ENCODE measurements around the gene WWOX.

DNA sequence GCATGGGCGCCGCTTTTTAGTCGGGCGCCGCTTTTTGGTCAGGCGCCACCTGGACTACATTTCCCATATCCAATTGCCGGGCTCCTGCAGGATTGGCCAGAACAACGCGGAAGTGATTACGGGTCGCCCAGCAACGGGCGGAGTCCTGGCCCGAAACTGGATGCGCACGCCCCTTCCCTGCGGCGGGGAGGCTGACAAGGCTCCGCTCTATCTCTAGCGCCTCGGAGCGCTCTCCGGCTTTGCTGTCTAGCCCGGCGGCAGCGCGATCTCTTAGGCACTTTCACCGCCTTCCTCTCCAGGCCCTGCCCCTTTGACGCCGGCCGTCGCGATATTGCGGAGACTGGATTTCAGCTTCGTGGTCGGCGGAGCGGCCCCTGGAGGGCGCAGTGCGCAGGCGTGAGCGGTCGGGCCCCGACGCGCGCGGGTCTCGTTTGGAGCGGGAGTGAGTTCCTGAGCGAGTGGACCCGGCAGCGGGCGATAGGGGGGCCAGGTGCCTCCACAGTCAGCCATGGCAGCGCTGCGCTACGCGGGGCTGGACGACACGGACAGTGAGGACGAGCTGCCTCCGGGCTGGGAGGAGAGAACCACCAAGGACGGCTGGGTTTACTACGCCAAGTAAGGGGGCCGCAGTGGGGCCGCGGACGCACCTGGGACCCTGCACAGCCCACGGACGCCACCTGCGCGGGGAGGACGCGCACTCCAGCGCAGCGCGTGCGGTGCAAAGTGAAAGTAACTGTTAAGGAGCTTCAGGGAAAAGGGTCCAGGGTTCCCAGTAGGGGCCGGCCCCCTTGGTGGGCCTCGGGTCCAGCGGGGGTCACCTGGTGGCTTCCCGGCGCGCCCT lies at the start of gene WWOX:
- TF ChIP-seq, protein P1, sequence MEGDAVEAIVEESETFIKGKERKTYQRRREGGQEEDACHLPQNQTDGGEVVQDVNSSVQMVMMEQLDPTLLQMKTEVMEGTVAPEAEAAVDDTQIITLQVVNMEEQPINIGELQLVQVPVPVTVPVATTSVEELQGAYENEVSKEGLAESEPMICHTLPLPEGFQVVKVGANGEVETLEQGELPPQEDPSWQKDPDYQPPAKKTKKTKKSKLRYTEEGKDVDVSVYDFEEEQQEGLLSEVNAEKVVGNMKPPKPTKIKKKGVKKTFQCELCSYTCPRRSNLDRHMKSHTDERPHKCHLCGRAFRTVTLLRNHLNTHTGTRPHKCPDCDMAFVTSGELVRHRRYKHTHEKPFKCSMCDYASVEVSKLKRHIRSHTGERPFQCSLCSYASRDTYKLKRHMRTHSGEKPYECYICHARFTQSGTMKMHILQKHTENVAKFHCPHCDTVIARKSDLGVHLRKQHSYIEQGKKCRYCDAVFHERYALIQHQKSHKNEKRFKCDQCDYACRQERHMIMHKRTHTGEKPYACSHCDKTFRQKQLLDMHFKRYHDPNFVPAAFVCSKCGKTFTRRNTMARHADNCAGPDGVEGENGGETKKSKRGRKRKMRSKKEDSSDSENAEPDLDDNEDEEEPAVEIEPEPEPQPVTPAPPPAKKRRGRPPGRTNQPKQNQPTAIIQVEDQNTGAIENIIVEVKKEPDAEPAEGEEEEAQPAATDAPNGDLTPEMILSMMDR (conservative IDR thresholded peaks at IDR 0.05 in 1 of 2, IDR thresholded peaks at IDR 0.05 in 1 of 2; ENCODE audit: extremely low read depth in 1 of 2, insufficient read depth in 1 of 2, low read depth in 1 of 2, low read length in 2 of 2) = no peak
- TF ChIP-seq EZH2 (IDR thresholded peaks at IDR 0.05; ENCODE audit: borderline replicate concordance, low read length) = no peak

All from mammary epithelial cell (primary cell).